ENCODE results near the gene OTULIN. TPM values are rescaled to one million over a fixed set of nuclear protein-coding genes. Genes with fewer than 3 reads are reported as not detected.

The OTULIN gene
- total RNA-seq, 1 experiment from 2014 or later, result 31.2 TPM

DNA sequence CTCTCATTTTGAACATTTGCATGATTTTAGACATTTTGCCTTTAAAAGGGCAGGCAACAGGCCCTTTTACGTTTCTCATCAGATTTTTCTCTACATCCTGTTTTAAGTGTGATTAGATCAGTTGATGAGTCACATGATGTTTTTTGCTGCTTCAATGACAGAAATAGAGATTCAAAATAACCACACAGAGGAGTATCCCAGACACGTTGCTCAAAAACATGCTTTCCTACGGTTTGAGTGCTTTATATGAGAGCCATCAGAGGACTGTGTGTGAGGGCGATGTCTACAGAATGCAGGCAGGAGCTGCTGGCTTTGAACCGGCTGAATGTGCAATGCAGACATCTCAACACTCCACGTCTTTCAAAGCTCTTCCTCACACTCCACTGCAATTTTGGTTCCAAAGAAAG is 42.1 kb downstream of the OTULIN start:
- in situ Hi-C loops (cut with HindIII; ENCODE audit: low pct_unique_long_range_greater_than_20kb, low sequenced_read_pairs), result loop anchor here (25.0 kb wide), 1 partner anchor 306 kb away; no protein-coding TSS in a partner anchor
- peak; percentile 49 for DNase-seq (ENCODE audit: low read depth, low spot score)

DNA sequence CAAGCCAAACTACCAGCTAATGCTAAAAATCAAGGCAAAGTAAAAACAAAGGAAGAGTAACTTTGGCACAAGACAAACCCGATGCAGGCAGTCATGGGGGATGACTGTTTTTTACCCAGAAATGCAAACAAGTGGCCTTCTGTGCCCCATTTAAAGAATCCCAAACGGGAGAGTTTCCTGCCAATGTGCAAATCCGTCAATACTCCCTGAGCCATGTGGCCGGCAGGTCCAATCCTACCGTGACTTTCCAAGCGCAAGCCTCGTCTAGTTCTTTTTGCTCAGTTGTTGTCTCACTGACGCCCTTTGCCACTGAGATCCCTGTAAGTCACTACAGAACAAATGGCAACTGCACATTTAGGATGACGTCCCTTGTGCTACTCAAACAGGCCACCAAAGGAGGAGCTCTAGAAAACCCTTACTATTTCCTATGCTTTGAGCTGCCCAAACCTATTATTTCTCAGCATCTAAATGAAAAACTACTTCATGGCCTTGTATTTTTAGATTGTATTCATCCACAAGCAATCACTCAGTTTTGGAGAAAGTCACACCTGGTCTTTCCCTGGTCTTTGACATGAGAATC is 43.4 kb downstream of the OTULIN start:
- in situ Hi-C loops (cut with HindIII; ENCODE audit: low pct_unique_long_range_greater_than_20kb, low sequenced_read_pairs), result loop anchor here (25.0 kb wide), 1 partner anchor 304 kb away; no protein-coding TSS in a partner anchor
- no peak for DNase-seq (ENCODE audit: low read depth, low spot score)

GRCh38 chr5:14708551-14708950 is 44.0 kb downstream of the OTULIN start:
- in situ Hi-C loops (cut with HindIII; ENCODE audit: low pct_unique_long_range_greater_than_20kb, low sequenced_read_pairs), result loop anchor here (25.0 kb wide), 1 partner anchor 304 kb away; no protein-coding TSS in a partner anchor
- DNase-seq (ENCODE audit: low read depth, low spot score), result no peak

GRCh38 chr5:14710313-14710994 is 45.9 kb downstream of the OTULIN start:
- no peak for DNase-seq (ENCODE audit: low read depth, low spot score)
- in situ Hi-C loops (cut with HindIII; ENCODE audit: low pct_unique_long_range_greater_than_20kb, low sequenced_read_pairs), result loop anchor here (25.0 kb wide), 1 partner anchor 302 kb away; no protein-coding TSS in a partner anchor

- in situ Hi-C loops (cut with HindIII; ENCODE audit: low pct_unique_long_range_greater_than_20kb, low sequenced_read_pairs), result loop anchor here (25.0 kb wide), 1 partner anchor 300 kb away; no protein-coding TSS in a partner anchor
- no peak for DNase-seq (ENCODE audit: low read depth, low spot score)
Measured at GRCh38 chr5:14712131-14712530, 47.6 kb downstream of the OTULIN start.

DNA sequence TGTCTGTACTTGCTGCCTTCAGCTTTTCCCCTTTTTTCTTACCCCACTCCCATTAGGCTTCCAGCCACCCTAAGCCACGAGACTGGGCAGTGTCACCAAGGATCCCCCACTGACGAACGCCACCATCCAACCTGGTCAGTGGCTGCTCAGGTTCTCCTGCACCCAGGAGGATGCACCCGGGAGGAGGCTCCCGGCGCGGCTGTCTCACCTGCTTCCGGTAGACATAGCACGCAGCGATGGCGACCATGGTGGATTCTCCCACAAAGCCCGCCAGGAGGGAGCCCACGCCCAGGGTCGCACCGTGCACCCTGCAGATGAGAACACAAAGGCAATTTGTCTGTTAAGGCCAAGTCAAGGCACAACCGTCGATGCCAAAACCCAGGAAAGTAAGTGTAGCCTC is 48.1 kb downstream of the OTULIN start:
- DNase-seq (ENCODE audit: low read depth, low spot score), result no peak
- in situ Hi-C loops (cut with HindIII; ENCODE audit: low pct_unique_long_range_greater_than_20kb, low sequenced_read_pairs), result loop anchor here (25.0 kb wide), 1 partner anchor 300 kb away; no protein-coding TSS in a partner anchor

DNA sequence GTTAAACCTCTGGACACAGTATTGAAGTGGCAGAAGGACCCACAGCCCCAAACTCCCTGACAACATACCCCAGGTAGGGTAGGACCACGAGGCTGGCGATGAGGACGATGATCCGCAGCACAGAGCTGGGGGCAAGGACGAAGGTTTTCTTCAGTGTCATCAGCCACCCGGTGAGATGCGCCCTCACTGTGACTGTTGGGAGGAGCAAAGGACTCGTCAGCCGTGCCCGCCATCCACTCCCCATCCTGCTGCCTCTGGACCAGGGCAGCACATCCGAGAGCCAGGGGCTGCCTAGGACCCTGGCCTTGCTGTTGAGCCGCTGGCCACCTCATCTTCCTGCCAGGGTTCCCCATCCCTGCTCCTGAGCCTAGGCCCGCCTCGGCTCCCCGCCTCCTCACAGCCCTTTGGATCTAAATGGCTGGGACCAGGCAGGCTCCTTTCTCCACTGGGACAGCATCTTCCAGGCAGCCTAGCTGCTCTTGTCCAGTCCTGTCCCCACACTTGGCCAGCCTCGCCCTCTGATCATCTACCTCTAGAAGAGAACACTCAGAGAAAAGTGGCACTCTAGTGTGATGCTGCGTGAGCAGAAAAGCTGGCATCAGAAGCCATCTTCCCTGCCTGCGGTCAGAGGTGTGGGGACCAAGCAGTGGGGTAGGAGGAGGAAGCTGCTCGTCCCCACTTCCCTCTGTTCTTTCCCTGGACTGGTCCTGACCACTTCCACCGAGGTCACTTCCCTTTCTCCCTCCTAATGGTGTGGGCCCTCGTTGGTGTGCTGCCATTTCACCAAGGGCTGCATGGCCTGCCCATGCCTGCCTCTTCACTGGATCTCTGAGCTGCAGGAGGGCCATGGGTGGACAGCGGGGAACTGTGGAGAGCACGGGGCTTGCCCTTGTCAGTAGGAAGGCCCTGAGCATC is 49.2 kb downstream of the OTULIN start:
- no peak for DNase-seq (ENCODE audit: low read depth, low spot score)
- in situ Hi-C loops (cut with HindIII; ENCODE audit: low pct_unique_long_range_greater_than_20kb, low sequenced_read_pairs), result loop anchor here (25.0 kb wide), 1 partner anchor 299 kb away; no protein-coding TSS in a partner anchor

DNA sequence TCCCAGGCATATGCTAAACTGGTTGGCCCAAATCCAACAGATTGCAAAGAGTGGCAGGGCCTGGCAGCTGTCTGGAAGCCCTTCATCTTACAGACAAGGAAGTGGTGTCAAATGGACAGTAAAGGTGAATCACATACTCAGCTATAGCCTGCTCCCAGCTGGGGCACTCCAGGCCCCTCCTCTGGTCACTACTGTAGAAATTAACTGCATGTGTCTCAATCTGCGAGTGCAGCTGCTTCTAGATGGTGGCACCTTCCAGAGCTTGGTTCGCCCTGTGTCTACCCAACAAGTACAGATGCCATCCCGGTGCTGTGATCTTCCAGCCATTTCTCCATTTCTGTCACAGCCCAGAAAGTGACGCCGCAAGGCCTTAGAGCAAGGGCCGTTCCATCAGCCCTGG is 50.2 kb downstream of the OTULIN start:
- in situ Hi-C loops (cut with HindIII; ENCODE audit: low pct_unique_long_range_greater_than_20kb, low sequenced_read_pairs), result loop anchor here (25.0 kb wide), 1 partner anchor 298 kb away; no protein-coding TSS in a partner anchor

DNA sequence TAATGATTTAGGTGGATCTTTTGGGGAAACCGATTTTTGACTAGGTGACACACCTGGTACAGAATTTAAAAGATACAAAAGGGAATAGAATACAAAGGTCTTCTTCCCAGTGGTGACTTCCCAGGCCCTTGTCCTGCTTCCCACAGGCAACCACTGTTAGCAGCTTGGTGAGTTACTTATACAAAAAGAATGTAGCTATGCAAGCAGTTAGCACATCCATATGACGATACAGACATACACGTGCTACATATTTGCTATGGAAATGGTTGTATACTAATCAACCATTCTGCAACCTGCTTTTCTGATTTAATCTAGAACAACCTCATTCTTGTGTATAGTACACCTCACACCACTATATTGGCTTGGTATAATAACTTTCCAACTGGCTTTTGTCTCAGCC is 51.0 kb downstream of the OTULIN start:
- no peak for DNase-seq (ENCODE audit: low read depth, low spot score)
- in situ Hi-C loops (cut with HindIII; ENCODE audit: low pct_unique_long_range_greater_than_20kb, low sequenced_read_pairs), result loop anchor here (25.0 kb wide), 1 partner anchor 297 kb away; no protein-coding TSS in a partner anchor

More for the DNA sequence above, 50.2 kb downstream of the OTULIN start:
- DNase-seq (ENCODE audit: low read depth, low spot score), result no peak

DNA sequence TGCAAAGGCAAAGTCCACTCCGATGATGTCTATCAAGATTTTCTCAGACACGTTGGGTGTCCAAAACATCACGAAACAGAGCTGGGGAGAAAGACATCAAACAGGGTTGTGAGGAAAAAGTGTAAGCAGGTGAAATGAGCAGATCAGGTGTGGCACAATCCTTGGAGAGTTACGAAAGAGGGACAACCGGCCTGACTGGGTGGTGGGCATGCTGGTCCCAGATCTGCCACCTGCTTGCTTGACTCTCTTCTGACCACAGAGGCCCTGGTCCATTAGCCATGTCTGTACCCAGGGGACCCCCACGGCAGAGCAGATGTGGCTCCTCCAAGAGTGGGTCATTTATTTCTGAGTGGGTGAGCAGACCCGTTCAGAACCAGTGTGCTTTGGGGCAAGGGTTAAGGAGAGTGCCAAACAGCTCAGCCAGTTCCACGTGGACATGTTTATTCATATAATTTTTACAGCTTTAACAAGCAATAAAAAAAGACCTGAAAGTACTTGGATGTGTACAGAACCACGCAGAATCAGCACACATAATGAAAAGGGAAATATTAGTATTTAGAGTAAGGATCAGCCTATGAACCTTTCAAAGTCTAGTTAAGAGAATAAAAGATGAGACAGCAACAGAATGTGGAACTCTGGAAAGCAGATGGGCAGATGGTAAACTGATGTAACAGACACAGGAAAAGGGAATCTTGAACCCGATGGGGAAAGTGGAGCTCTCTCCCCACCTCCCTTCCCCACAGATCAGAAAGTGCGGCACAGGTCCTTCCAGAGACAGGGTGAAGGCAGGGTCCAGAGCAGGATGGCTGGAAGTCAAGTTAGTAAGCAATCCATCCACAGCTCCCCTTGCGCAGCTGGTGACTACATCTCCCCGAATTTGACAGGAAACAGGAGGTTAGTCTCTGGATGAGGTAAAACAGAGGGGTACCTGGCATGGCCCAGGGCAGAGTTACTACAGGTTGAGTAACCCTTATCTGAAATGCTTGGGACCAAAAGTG is 52.5 kb downstream of the OTULIN start:
- in situ Hi-C loops (cut with HindIII; ENCODE audit: low pct_unique_long_range_greater_than_20kb, low sequenced_read_pairs), result loop anchor here (25.0 kb wide), 1 partner anchor 295 kb away; no protein-coding TSS in a partner anchor
- DNase-seq (ENCODE audit: low read depth, low spot score), result no peak

- no peak for DNase-seq (ENCODE audit: low read depth, low spot score)
- in situ Hi-C loops (cut with HindIII; ENCODE audit: low pct_unique_long_range_greater_than_20kb, low sequenced_read_pairs), result loop anchor here (25.0 kb wide), 1 partner anchor 294 kb away; no protein-coding TSS in a partner anchor
Measured at GRCh38 chr5:14718778-14719177, 54.3 kb downstream of the OTULIN start.

GRCh38 chr5:14720236-14720923 is 55.9 kb downstream of the OTULIN start:
- no peak for DNase-seq (ENCODE audit: low read depth, low spot score)
- in situ Hi-C loops (cut with HindIII; ENCODE audit: low pct_unique_long_range_greater_than_20kb, low sequenced_read_pairs), result loop anchor here (25.0 kb wide), 1 partner anchor 292 kb away; no protein-coding TSS in a partner anchor

GRCh38 chr5:14721990-14722656 is 57.6 kb downstream of the OTULIN start:
- in situ Hi-C loops (cut with HindIII; ENCODE audit: low pct_unique_long_range_greater_than_20kb, low sequenced_read_pairs), result loop anchor here (25.0 kb wide), 1 partner anchor 290 kb away; no protein-coding TSS in a partner anchor
- DNase-seq (ENCODE audit: low read depth, low spot score), result no peak

DNA sequence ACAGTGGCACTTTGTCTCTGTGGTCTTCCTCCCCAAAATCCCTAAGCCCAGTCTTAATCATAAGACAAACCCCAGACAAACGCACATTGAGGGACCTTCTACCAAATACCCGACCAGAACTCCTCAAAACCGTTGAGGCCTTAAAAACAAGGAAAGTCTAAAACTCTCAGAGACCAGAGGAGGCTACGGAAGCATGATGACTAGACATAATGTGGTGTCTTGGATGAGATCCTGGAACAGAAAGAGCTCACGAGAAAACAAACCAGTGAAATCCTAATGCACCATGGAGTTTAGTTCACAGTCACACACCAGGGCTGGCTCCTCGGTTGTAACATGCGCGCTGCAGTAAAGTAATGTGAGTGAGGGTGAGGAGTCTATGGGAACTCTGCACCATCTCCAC is 58.4 kb downstream of the OTULIN start:
- no peak for DNase-seq (ENCODE audit: low read depth, low spot score)
- in situ Hi-C loops (cut with HindIII; ENCODE audit: low pct_unique_long_range_greater_than_20kb, low sequenced_read_pairs), result loop anchor here (25.0 kb wide), 1 partner anchor 289 kb away; no protein-coding TSS in a partner anchor

DNA sequence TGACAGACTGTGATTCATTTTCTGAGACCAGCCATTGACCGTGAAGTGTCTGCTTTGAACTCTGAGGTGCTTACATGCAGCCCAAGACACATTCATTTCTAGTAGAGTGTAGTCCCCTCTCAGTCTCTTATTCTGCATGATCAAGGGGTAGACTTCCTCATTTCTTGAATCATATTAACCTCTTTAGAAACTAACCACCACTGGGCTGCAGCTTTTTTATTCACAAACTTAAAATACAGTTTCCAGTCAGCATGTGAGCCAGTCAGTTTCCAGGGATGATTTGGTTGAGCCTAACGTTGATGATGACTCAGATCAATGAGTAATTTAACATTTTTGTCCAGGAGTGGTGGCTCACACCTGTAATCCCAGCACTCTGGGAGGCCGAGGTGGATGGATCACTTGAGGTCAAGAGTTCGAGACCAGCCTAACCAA is 59.2 kb downstream of the OTULIN start:
- no peak for DNase-seq (ENCODE audit: low read depth, low spot score)
- in situ Hi-C loops (cut with HindIII; ENCODE audit: low pct_unique_long_range_greater_than_20kb, low sequenced_read_pairs), result loop anchor here (25.0 kb wide), 1 partner anchor 289 kb away; no protein-coding TSS in a partner anchor

Data from SK-MEL-5 (cell line).